Activated naive CD8-positive, alpha-beta T cell treated with anti-CD3 and anti-CD28 coated beads for 36 hours (primary cell): ENCODE measurements around the gene TAS1R2. TPM values are rescaled to one million over a fixed set of nuclear protein-coding genes. Genes with fewer than 3 reads are reported as not detected.

Experiments used
- DNase-seq: peaks from one replicate; pipeline ENCODE4 v3.0.0; 2021
- H3K27ac Mint-ChIP-seq: one replicate; pipeline ENCODE4 v1.8.0; 2022; ENCODE audit warnings: mild to moderate bottlenecking, moderate library complexity, mixed read lengths
- H3K27me3 Mint-ChIP-seq: one replicate; pipeline ENCODE4 v1.8.0; 2022; ENCODE audit warnings: mild to moderate bottlenecking, mixed read lengths
- H3K36me3 Mint-ChIP-seq: one replicate; pipeline ENCODE4 v1.8.0; 2021; ENCODE audit warnings: mild to moderate bottlenecking, mixed read lengths
- H3K4me1 Mint-ChIP-seq: one replicate; pipeline ENCODE4 v1.8.0; 2021; ENCODE audit warnings: mixed read lengths
- H3K4me3 Mint-ChIP-seq: one replicate; pipeline ENCODE4 v1.8.0; 2022; ENCODE audit warnings: mild to moderate bottlenecking, moderate library complexity, mixed read lengths
- H3K9me3 Mint-ChIP-seq: one replicate; pipeline ENCODE4 v1.8.0; 2022; ENCODE audit warnings: mixed read lengths
- total RNA-seq, 2 experiments: library from RNA; stranded (reverse); gene quantifications; one replicate each; pipeline ENCODE4 v1.2.3, GENCODE V29; 2021

TAS1R2 gene
- total RNA-seq, 2 experiments from 2014 or later = not detected

GRCh38 chr1:18809953-18810899 is 49.2 kb downstream of the TAS1R2 start:
- Mint-ChIP-seq H3K4me3 (no peak overlapping the region), H3K4me1 (no peaks in the 10 kb centered on the region), H3K9me3 (no peaks in the 10 kb centered on the region), H3K27me3 (peaks cover 16% of the 10 kb centered on the region), H3K27ac (no peak overlapping the region), H3K36me3 (no peaks in the 10 kb centered on the region)
- DNase-seq = no peak

GRCh38 chr1:18808550-18808949 is 50.9 kb downstream of the TAS1R2 start:
- Mint-ChIP-seq H3K4me1 (no peaks in the 10 kb centered on the region), H3K27me3 (peaks cover 16% of the 10 kb centered on the region), H3K9me3 (no peaks in the 10 kb centered on the region), H3K36me3 (no peaks in the 10 kb centered on the region), H3K4me3 (no peak overlapping the region), H3K27ac (no peak overlapping the region)
- no peak for DNase-seq

- Mint-ChIP-seq H3K27me3 (peaks cover 16% of the 10 kb centered on the region), H3K4me1 (no peaks in the 10 kb centered on the region), H3K36me3 (no peaks in the 10 kb centered on the region), H3K9me3 (no peaks in the 10 kb centered on the region), H3K27ac (no peak overlapping the region), H3K4me3 (no peak overlapping the region)
- DNase-seq = no peak
These were observed 52.0 kb downstream of the TAS1R2 start for GRCh38 chr1:18807334-18808063.

- Mint-ChIP-seq H3K9me3 (no peaks in the 10 kb centered on the region), H3K4me3 (no peak overlapping the region), H3K36me3 (no peaks in the 10 kb centered on the region), H3K27ac (no peak overlapping the region), H3K4me1 (no peaks in the 10 kb centered on the region), H3K27me3 (peaks cover 12% of the 10 kb centered on the region)
- DNase-seq = no peak
These were observed 53.3 kb downstream of the TAS1R2 start for GRCh38 chr1:18805925-18806849.

- Mint-ChIP-seq H3K9me3 (no peaks in the 10 kb centered on the region), H3K27ac (no peak overlapping the region), H3K4me1 (no peaks in the 10 kb centered on the region), H3K36me3 (no peaks in the 10 kb centered on the region), H3K4me3 (no peak overlapping the region), H3K27me3 (peaks cover 12% of the 10 kb centered on the region)
- no peak for DNase-seq
These were observed 54.1 kb downstream of the TAS1R2 start for GRCh38 chr1:18805150-18805879.

GRCh38 chr1:18803851-18804250 is 55.6 kb downstream of the TAS1R2 start:
- Mint-ChIP-seq H3K9me3 (no peaks in the 10 kb centered on the region), H3K36me3 (no peaks in the 10 kb centered on the region), H3K27me3 (peaks cover 12% of the 10 kb centered on the region), H3K4me3 (no peak overlapping the region), H3K4me1 (no peaks in the 10 kb centered on the region), H3K27ac (no peak overlapping the region)
- DNase-seq = no peak

GRCh38 chr1:18803151-18803791 is 56.2 kb downstream of the TAS1R2 start:
- Mint-ChIP-seq H3K27me3 (peaks cover 8% of the 10 kb centered on the region), H3K36me3 (no peaks in the 10 kb centered on the region), H3K4me1 (no peaks in the 10 kb centered on the region), H3K4me3 (no peak overlapping the region), H3K27ac (no peak overlapping the region), H3K9me3 (no peaks in the 10 kb centered on the region)
- DNase-seq = no peak

GRCh38 chr1:18802231-18802630 is 57.2 kb downstream of the TAS1R2 start:
- Mint-ChIP-seq H3K4me3 (no peak overlapping the region), H3K4me1 (no peaks in the 10 kb centered on the region), H3K36me3 (no peaks in the 10 kb centered on the region), H3K27ac (no peak overlapping the region), H3K27me3 (no peaks in the 10 kb centered on the region), H3K9me3 (no peaks in the 10 kb centered on the region)
- no peak for DNase-seq

- no peak overlapping the region for H3K4me3 Mint-ChIP-seq
These were observed 59.2 kb downstream of the TAS1R2 start for GRCh38 chr1:18800258-18800657.

GRCh38 chr1:18799454-18799853 is 60.0 kb downstream of the TAS1R2 start:
- Mint-ChIP-seq H3K4me3 (no peak overlapping the region), H3K27ac (no peak overlapping the region), H3K27me3 (peaks cover 10% of the 10 kb centered on the region), H3K9me3 (no peaks in the 10 kb centered on the region), H3K36me3 (no peaks in the 10 kb centered on the region), H3K4me1 (no peaks in the 10 kb centered on the region)
- no peak for DNase-seq

More at GRCh38 chr1:18800258-18800657, 59.2 kb downstream of the TAS1R2 start:
- H3K9me3 Mint-ChIP-seq = no peaks in the 10 kb centered on the region
- no peak overlapping the region for H3K27ac Mint-ChIP-seq
- H3K27me3 Mint-ChIP-seq = peaks cover 8% of the 10 kb centered on the region
- no peaks in the 10 kb centered on the region for H3K36me3 Mint-ChIP-seq
- no peaks in the 10 kb centered on the region for H3K4me1 Mint-ChIP-seq
- no peak for DNase-seq

- Mint-ChIP-seq H3K4me1 (no peaks in the 10 kb centered on the region), H3K9me3 (no peaks in the 10 kb centered on the region), H3K36me3 (no peaks in the 10 kb centered on the region), H3K27ac (no peak overlapping the region), H3K27me3 (peaks cover 15% of the 10 kb centered on the region), H3K4me3 (no peak overlapping the region)
- no peak for DNase-seq
These were observed 60.5 kb downstream of the TAS1R2 start for GRCh38 chr1:18798946-18799345.

GRCh38 chr1:18798533-18798932 is 60.9 kb downstream of the TAS1R2 start:
- Mint-ChIP-seq H3K27me3 (peaks cover 15% of the 10 kb centered on the region), H3K9me3 (no peaks in the 10 kb centered on the region), H3K4me1 (no peaks in the 10 kb centered on the region), H3K27ac (no peak overlapping the region), H3K4me3 (no peak overlapping the region), H3K36me3 (no peaks in the 10 kb centered on the region)
- no peak for DNase-seq

- no peak overlapping the region for H3K27ac Mint-ChIP-seq
- DNase-seq = no peak
- H3K4me3 Mint-ChIP-seq = no peak overlapping the region
- H3K27me3 Mint-ChIP-seq = peaks cover 18% of the 10 kb centered on the region
- no peaks in the 10 kb centered on the region for H3K4me1 Mint-ChIP-seq
- no peaks in the 10 kb centered on the region for H3K9me3 Mint-ChIP-seq
- no peaks in the 10 kb centered on the region for H3K36me3 Mint-ChIP-seq
These were observed 62.5 kb downstream of the TAS1R2 start for GRCh38 chr1:18796950-18797349.
